Measurements from ENCODE around the gene SMYD3. TPM values are rescaled to one million over a fixed set of nuclear protein-coding genes. Genes with fewer than 3 reads are reported as not detected.

Gene SMYD3
- total RNA-seq, 2 donors from 2014 or later = 8.8 to 19.0 TPM

DNA sequence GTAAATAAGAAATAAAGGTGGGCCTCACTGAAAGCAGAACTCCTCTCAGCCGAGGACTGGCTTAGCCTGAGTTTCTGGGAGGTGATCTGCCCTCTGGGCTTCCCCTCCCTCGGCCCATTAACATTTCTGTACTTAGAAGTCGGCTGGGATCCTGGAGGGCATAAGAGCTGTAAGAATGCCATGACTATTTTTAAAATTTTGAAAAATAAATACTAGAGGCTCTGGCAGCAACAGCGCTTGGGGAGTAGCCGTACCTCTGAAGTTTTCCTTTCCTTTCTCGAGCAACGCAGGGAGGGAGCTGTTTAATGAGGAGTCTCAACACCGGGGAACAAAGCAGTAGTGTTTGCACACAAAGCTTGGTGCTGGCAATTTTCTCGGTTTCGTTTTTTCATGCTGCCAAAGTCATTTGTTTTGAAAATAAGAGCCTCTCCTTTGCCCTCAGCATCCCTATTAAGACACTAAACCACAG lies 498.7 kb downstream of the SMYD3 start:
- ATAC-seq (ENCODE audit: insufficient number of reproducible peaks, low FRiP score, low read depth) = no peak
- Histone ChIP-seq H3K9me3 (no peaks in the 10 kb centered on the region), H3K27me3 (replicated peaks; ENCODE audit: insufficient read depth) (no peaks in the 10 kb centered on the region), H3K4me1 (ENCODE audit: control insufficient read depth in 1 of 2, low read depth in 2 of 2) (peaks cover 0 to 17% of the 10 kb centered on the region in 2 donors), H3K27ac (no peak overlapping the region), H3K36me3 (no peaks in the 10 kb centered on the region), H3K4me3 (peak overlapping the region; percentile 27)
- no peak for DNase-seq (ENCODE audit: low spot score)
- TF ChIP-seq CTCF (IDR thresholded peaks at IDR 0.05) = no peak

DNA sequence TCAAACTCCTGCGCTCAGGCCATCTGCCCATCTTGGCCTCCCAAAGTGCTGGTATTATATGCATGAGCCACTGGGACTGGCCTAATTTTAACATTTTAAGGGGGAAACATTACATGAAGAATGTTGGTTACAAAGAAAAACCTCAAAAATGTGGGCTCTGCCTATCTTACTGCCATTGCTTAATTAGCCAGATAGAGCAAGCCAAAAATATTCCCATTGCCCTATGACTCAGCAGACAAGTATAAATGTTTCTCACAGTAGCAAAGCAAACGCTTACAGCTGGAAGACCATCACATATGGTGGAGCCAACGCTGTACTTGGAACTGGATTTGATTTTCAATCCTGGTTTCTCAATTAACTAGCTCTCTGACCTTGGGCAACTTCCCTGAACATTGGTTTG lies 502.0 kb downstream of the SMYD3 start:
- no peak overlapping the region for H3K27ac ChIP-seq
- DNase-seq (ENCODE audit: low spot score) (no peak), ATAC-seq (ENCODE audit: insufficient number of reproducible peaks, low FRiP score, low read depth) (peak; percentile 79)
- H3K36me3 ChIP-seq = no peaks in the 10 kb centered on the region
- no peaks in the 10 kb centered on the region for H3K9me3 ChIP-seq
- peaks cover 0 to 17% of the 10 kb centered on the region in 2 donors for H3K4me1 ChIP-seq (ENCODE audit: control insufficient read depth in 1 of 2, low read depth in 2 of 2)
- no peak overlapping the region for H3K4me3 ChIP-seq
- no peak for TF ChIP-seq CTCF (IDR thresholded peaks at IDR 0.05)
- H3K27me3 ChIP-seq (replicated peaks; ENCODE audit: insufficient read depth) = no peaks in the 10 kb centered on the region

DNA sequence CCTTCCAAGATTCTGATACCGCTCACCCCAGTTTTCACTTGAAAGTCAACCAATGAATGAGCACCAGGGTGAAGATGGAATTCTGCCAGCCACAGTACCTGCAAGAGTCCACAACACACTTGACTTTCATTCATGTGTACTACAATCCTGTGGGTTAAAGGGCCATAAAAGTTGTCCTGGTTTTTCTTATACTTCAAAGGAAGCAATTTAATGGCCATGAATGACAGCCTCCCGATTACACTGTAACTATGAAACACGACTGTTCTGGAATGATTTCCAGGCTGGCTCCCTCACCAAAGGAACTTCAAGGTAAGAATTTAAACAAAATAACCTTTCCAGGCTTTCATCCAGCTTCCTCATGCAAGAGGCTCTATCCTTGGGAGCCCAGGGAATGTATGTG lies 502.8 kb downstream of the SMYD3 start:
- Histone ChIP-seq H3K27ac (no peak overlapping the region), H3K4me1 (ENCODE audit: control insufficient read depth in 1 of 2, low read depth in 2 of 2) (peaks cover 0 to 17% of the 10 kb centered on the region in 2 donors), H3K4me3 (no peak overlapping the region), H3K27me3 (replicated peaks; ENCODE audit: insufficient read depth) (no peaks in the 10 kb centered on the region), H3K36me3 (no peaks in the 10 kb centered on the region), H3K9me3 (no peaks in the 10 kb centered on the region)
- DNase-seq (ENCODE audit: low spot score) (no peak), ATAC-seq (ENCODE audit: insufficient number of reproducible peaks, low FRiP score, low read depth) (no peak)
- TF ChIP-seq CTCF (IDR thresholded peaks at IDR 0.05) = no peak

- H3K27me3 ChIP-seq (replicated peaks; ENCODE audit: insufficient read depth) = no peaks in the 10 kb centered on the region
- no peaks in the 10 kb centered on the region for H3K36me3 ChIP-seq
- H3K4me1 ChIP-seq (ENCODE audit: control insufficient read depth in 1 of 2, low read depth in 2 of 2) = peaks cover 0 to 17% of the 10 kb centered on the region in 2 donors
- H3K9me3 ChIP-seq = no peaks in the 10 kb centered on the region
- no peak for DNase-seq (ENCODE audit: low spot score)
- no peak for TF ChIP-seq CTCF (IDR thresholded peaks at IDR 0.05)
- no peak overlapping the region for H3K27ac ChIP-seq
- ATAC-seq (ENCODE audit: insufficient number of reproducible peaks, low FRiP score, low read depth) = no peak
- no peak overlapping the region for H3K4me3 ChIP-seq
Measured at GRCh38 chr1:246003442-246003730, 503.7 kb downstream of the SMYD3 start.

DNA sequence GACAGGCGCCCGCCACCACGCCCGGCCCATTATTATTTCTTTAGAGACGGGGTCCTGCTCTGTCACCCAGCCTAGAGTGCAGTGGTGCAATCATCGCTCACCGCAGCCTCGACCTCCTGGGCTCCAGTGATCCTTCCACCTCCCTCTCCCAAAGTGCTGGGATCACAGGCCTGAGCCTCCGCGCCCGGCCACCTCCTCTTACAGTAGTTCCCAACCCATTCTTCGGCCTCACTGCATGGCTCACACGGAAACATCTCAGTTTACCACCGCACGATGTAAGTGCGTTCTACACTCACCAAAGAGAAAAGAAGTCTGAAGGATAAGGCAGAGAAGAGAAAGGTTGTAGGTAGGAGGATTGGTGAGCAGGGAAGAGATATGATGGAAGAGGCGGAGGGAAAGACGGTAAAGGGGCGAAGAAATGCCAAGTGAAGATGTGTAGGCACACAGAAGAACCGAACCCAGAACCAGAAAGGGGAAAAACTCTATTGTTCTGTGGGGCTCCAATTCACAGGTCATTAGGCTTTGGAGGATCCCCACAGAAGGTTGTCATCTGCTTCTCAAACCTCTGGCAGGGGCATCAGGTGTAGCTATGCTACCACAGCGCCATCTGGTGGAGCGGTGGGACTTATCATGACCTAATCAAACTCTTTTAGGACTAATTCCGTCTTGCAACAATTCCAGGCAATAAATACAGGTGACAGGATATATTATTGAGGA lies 504.2 kb downstream of the SMYD3 start:
- ATAC-seq (ENCODE audit: insufficient number of reproducible peaks, low FRiP score, low read depth) (no peak), DNase-seq (ENCODE audit: low spot score) (peak; percentile 34)
- Histone ChIP-seq H3K27ac (no peak overlapping the region), H3K4me1 (ENCODE audit: control insufficient read depth in 1 of 2, low read depth in 2 of 2) (peaks cover 0 to 13% of the 10 kb centered on the region in 2 donors), H3K36me3 (no peaks in the 10 kb centered on the region), H3K27me3 (replicated peaks; ENCODE audit: insufficient read depth) (no peaks in the 10 kb centered on the region), H3K4me3 (no peak overlapping the region), H3K9me3 (no peaks in the 10 kb centered on the region)
- peak; percentile 69 for TF ChIP-seq CTCF (IDR thresholded peaks at IDR 0.05)
